IPS-18a (cell line): ENCODE data around the gene VPS37D.
A peak's percentile ranks its signal among the peaks of the same experiment; 100 is the strongest.

ENCODE experiments used
- H3K27ac ChIP-seq: one replicate; pipeline ENCODE4 v1.5.1; 2013; ENCODE audit warnings: low read length
- H3K27me3 ChIP-seq: one replicate; pipeline ENCODE4 v1.6.1; 2013; ENCODE audit warnings: mild to moderate bottlenecking, low read length; ENCODE audit not compliant: control insufficient read depth, insufficient read depth
- H3K36me3 ChIP-seq: one replicate; pipeline ENCODE4 v1.6.1; 2013; ENCODE audit warnings: low read depth, low read length; ENCODE audit not compliant: control insufficient read depth
- H3K4me1 ChIP-seq: one replicate; pipeline ENCODE4 v1.6.1; 2013; ENCODE audit warnings: low read depth, low read length; ENCODE audit not compliant: control insufficient read depth
- H3K4me3 ChIP-seq: one replicate; pipeline ENCODE4 v1.5.1; 2013; ENCODE audit warnings: low read length
- H3K9ac ChIP-seq: one replicate; pipeline ENCODE4 v1.6.1; 2013; ENCODE audit warnings: mild to moderate bottlenecking, low read length, moderate library complexity
- H3K9me3 ChIP-seq: one replicate; pipeline ENCODE4 v1.6.1; 2013; ENCODE audit warnings: low read depth, low read length; ENCODE audit not compliant: control insufficient read depth

VPS37D gene

DNA sequence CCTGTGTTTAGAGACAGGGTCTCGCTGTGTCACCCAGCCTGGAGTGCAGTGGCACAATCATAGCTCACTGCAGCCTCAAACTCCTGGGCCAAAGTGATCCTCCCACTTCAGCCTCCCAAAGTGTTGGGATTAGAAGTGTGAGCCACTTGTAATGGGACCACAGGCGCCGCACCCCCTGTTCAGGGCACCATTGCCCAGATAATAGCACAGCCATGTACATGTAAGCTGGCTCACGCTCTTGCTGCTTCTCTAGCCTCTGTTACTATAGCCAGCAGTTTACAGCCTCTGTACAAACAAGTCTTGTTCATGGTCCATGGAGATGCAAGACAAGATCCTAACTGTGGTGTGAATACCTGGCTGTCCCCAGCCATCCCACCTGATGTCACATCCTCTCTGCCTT is 39.1 kb upstream of the VPS37D start:
- no peak overlapping the region for H3K9ac ChIP-seq
- H3K36me3 ChIP-seq: no peaks in the 10 kb centered on the region
- no peak overlapping the region for H3K4me3 ChIP-seq
- H3K9me3 ChIP-seq: no peaks in the 10 kb centered on the region
- no peak overlapping the region for H3K27ac ChIP-seq
- peaks cover 3% of the 10 kb centered on the region for H3K4me1 ChIP-seq
- peaks cover 7% of the 10 kb centered on the region for H3K27me3 ChIP-seq

- no peak overlapping the region for H3K4me3 ChIP-seq
These were observed 36.1 kb upstream of the VPS37D start for GRCh38 chr7:73631558-73631957.

DNA sequence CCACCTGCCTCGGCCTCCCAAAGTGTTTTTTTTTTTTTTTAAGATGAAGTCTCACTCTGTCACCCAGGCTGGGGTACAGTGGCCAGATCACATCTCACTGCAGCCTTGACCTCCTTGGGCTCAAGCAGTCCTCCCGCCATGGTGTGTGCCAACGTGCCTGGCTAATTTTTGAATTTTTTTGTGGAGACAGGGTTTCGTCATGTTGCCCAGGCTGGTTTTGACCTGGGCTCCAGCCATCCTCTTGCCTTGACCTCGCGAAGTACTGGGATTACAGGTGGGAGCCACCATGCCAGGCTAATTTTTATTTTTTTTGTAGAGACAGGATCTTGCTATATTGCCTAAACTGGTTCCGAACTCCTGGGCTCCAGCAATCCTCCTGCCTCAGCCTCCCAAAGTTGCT is 34.3 kb upstream of the VPS37D start:
- H3K9me3 ChIP-seq: no peaks in the 10 kb centered on the region
- no peaks in the 10 kb centered on the region for H3K4me1 ChIP-seq
- no peaks in the 10 kb centered on the region for H3K27me3 ChIP-seq
- no peak overlapping the region for H3K27ac ChIP-seq
- no peaks in the 10 kb centered on the region for H3K36me3 ChIP-seq
- H3K9ac ChIP-seq: no peak overlapping the region
- H3K4me3 ChIP-seq: no peak overlapping the region

More at GRCh38 chr7:73631558-73631957, 36.1 kb upstream of the VPS37D start:
- H3K36me3 ChIP-seq: no peaks in the 10 kb centered on the region
- no peaks in the 10 kb centered on the region for H3K27me3 ChIP-seq
- no peaks in the 10 kb centered on the region for H3K9me3 ChIP-seq
- no peak overlapping the region for H3K27ac ChIP-seq
- H3K4me1 ChIP-seq: no peaks in the 10 kb centered on the region
- H3K9ac ChIP-seq: no peak overlapping the region

DNA sequence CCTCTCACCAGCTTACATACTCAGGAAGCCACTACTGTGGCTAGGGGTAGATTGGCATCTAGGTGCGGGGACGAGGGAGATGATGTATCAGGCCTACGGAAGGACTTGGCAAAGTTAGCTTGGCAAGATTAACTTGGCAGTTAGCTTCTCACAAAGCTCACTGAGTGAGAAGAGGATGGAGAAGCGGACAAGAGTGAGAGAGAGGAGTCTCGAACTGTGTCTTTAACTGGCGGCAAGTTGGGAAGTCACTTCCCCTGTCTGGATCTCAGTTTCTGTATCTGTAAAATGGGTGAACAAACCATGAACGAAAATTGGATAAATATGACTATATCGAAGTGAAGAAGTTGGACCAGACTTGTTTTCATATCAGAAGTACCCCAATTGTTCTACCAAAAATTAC is 33.8 kb upstream of the VPS37D start:
- H3K27ac ChIP-seq: no peak overlapping the region
- H3K4me3 ChIP-seq: no peak overlapping the region
- no peaks in the 10 kb centered on the region for H3K27me3 ChIP-seq
- no peak overlapping the region for H3K9ac ChIP-seq
- no peaks in the 10 kb centered on the region for H3K9me3 ChIP-seq
- H3K4me1 ChIP-seq: no peaks in the 10 kb centered on the region
- H3K36me3 ChIP-seq: no peaks in the 10 kb centered on the region

DNA sequence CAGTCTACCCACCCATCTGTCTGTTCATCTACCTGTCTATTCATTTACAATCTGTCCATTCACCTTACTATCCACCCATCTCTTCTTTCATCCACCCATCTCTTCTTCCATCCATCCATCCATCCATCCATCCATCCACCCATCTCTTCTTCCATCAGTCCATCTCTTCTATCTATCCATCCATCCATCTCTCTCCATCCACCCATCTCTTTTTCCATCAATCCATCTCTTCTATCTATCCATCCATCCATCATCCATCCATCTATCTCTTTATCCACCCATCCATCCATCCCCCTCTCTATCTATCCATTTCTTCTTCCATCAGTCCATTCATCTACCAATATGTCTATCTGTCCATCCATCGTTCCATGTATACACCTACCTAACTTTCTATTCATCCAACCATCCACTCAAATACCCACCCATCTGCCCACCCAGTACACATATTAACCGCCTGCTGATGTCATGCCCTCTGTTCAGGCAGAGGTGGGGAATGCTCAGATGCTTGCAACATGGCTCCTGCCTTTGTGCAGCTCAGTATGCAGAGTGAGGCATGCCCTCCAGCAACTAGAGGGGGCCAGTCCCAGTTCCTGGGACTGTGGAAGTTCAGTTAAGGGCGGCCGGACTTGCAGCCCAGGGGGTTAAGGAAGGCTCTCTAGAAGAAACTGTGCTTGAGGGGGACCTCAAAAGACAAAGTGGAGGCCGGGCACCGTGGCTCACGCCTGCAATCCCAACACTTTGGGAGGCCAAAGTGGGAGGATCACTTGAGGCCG is 32.0 kb upstream of the VPS37D start:
- no peak overlapping the region for H3K4me3 ChIP-seq
- H3K9ac ChIP-seq: no peak overlapping the region
- no peaks in the 10 kb centered on the region for H3K9me3 ChIP-seq
- H3K36me3 ChIP-seq: no peaks in the 10 kb centered on the region
- no peaks in the 10 kb centered on the region for H3K4me1 ChIP-seq
- H3K27ac ChIP-seq: no peak overlapping the region
- H3K27me3 ChIP-seq: no peaks in the 10 kb centered on the region

GRCh38 chr7:73638911-73639310 is 28.7 kb upstream of the VPS37D start:
- Histone ChIP-seq H3K9ac (no peak overlapping the region), H3K4me1 (no peaks in the 10 kb centered on the region)

DNA sequence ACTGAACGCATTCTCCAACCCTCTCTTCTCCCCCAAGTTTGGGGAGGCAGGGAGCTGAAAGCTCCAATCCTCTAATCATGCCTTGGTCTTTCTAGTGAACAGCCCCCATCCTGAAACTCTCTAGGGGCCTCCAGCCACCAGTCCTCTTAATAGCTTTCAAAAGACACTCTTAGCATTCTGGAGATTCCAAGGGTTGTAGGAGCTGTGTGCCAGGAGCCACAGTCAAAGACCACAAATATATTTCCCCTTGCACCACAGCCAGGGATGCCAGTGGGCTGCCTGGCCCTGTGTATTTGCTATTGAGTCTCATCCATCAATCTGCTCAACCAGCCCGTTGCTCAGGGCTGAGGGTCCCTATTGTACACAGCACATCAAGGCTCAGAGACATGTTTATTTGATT is 24.8 kb upstream of the VPS37D start:
- H3K9me3 ChIP-seq: no peaks in the 10 kb centered on the region
- H3K36me3 ChIP-seq: no peaks in the 10 kb centered on the region
- peaks cover 18% of the 10 kb centered on the region for H3K27me3 ChIP-seq
- no peaks in the 10 kb centered on the region for H3K4me1 ChIP-seq
- no peak overlapping the region for H3K4me3 ChIP-seq
- H3K27ac ChIP-seq: no peak overlapping the region
- no peak overlapping the region for H3K9ac ChIP-seq

More at GRCh38 chr7:73638911-73639310, 28.7 kb upstream of the VPS37D start:
- no peaks in the 10 kb centered on the region for H3K27me3 ChIP-seq
- no peaks in the 10 kb centered on the region for H3K36me3 ChIP-seq
- H3K4me3 ChIP-seq: no peak overlapping the region
- H3K9me3 ChIP-seq: no peaks in the 10 kb centered on the region
- H3K27ac ChIP-seq: no peak overlapping the region

- Histone ChIP-seq H3K4me3 (no peak overlapping the region), H3K9me3 (no peaks in the 10 kb centered on the region), H3K27me3 (peaks cover 37% of the 10 kb centered on the region), H3K36me3 (no peaks in the 10 kb centered on the region), H3K9ac (no peak overlapping the region), H3K4me1 (no peaks in the 10 kb centered on the region), H3K27ac (no peak overlapping the region)
These were observed 22.8 kb upstream of the VPS37D start for GRCh38 chr7:73644688-73645286.

- H3K9ac ChIP-seq: no peak overlapping the region
- no peak overlapping the region for H3K27ac ChIP-seq
- no peaks in the 10 kb centered on the region for H3K9me3 ChIP-seq
- no peak overlapping the region for H3K4me3 ChIP-seq
- no peaks in the 10 kb centered on the region for H3K4me1 ChIP-seq
- H3K27me3 ChIP-seq: peaks cover 40% of the 10 kb centered on the region
- H3K36me3 ChIP-seq: no peaks in the 10 kb centered on the region
These were observed 21.9 kb upstream of the VPS37D start for GRCh38 chr7:73645643-73646174.

GRCh38 chr7:73646785-73647724 is 20.6 kb upstream of the VPS37D start:
- no peak overlapping the region for H3K9ac ChIP-seq
- H3K27me3 ChIP-seq: peaks cover 40% of the 10 kb centered on the region

More at GRCh38 chr7:73646785-73647724, 20.6 kb upstream of the VPS37D start:
- no peaks in the 10 kb centered on the region for H3K36me3 ChIP-seq
- H3K27ac ChIP-seq: no peak overlapping the region
- H3K4me3 ChIP-seq: peak overlapping the region; percentile 32
- H3K9me3 ChIP-seq: no peaks in the 10 kb centered on the region
- H3K4me1 ChIP-seq: no peaks in the 10 kb centered on the region
